Skeletal muscle satellite cell (primary cell): ENCODE results near the gene PAPPA2.

Experiments
- H3K27me3 ChIP-seq: 2 replicates; pipeline ENCODE4 v1.7.0; 2013; ENCODE audit warnings: low read length; ENCODE audit not compliant: control insufficient read depth, insufficient read depth
- H3K36me3 ChIP-seq: 2 replicates; pipeline ENCODE4 v1.7.0; 2013; ENCODE audit warnings: mild to moderate bottlenecking, control low read depth, low read length; ENCODE audit not compliant: insufficient read depth
- H3K4me1 ChIP-seq: 2 replicates; pipeline ENCODE4 v1.7.0; 2013; ENCODE audit warnings: low read length; ENCODE audit not compliant: control insufficient read depth, insufficient read depth
- H3K4me2 ChIP-seq: 2 replicates; pipeline ENCODE4 v1.7.0; 2013; ENCODE audit warnings: mild to moderate bottlenecking, low read length
- H3K4me3 ChIP-seq: 2 replicates; pipeline ENCODE4 v1.7.0; 2013; ENCODE audit warnings: low read length
- H3K9ac ChIP-seq: 2 replicates; pipeline ENCODE4 v1.7.0; 2013; ENCODE audit warnings: mild to moderate bottlenecking, low read depth, low read length, moderate library complexity
- H3K9me3 ChIP-seq: replicated peaks from 2 replicates; pipeline ENCODE4 v1.7.0; 2013; ENCODE audit warnings: mild to moderate bottlenecking, control low read depth, low read length

The PAPPA2 gene

GRCh38 chr1:176536588-176536987 lies 73.6 kb downstream of the PAPPA2 start:
- Histone ChIP-seq H3K4me3 (no peak overlapping the region), H3K9ac (no peak overlapping the region), H3K4me2 (no peak overlapping the region), H3K4me1 (no peaks in the 10 kb centered on the region), H3K36me3 (no peaks in the 10 kb centered on the region), H3K27me3 (no peaks in the 10 kb centered on the region), H3K9me3 (no peaks in the 10 kb centered on the region)

GRCh38 chr1:176539018-176539417 lies 76.0 kb downstream of the PAPPA2 start:
- no peaks in the 10 kb centered on the region for H3K4me1 ChIP-seq
- H3K4me2 ChIP-seq: no peak overlapping the region
- H3K9me3 ChIP-seq: no peaks in the 10 kb centered on the region
- no peak overlapping the region for H3K4me3 ChIP-seq
- H3K27me3 ChIP-seq: no peaks in the 10 kb centered on the region
- H3K36me3 ChIP-seq: no peaks in the 10 kb centered on the region
- no peak overlapping the region for H3K9ac ChIP-seq

- Histone ChIP-seq H3K27me3 (no peaks in the 10 kb centered on the region), H3K4me1 (no peaks in the 10 kb centered on the region), H3K4me2 (no peak overlapping the region), H3K4me3 (no peak overlapping the region), H3K36me3 (no peaks in the 10 kb centered on the region), H3K9ac (no peak overlapping the region), H3K9me3 (no peaks in the 10 kb centered on the region)
Observed at GRCh38 chr1:176540428-176540827, 77.5 kb downstream of the PAPPA2 start.

GRCh38 chr1:176541663-176542062 lies 78.7 kb downstream of the PAPPA2 start:
- Histone ChIP-seq H3K4me3 (no peak overlapping the region), H3K4me2 (no peak overlapping the region), H3K9me3 (no peaks in the 10 kb centered on the region), H3K27me3 (no peaks in the 10 kb centered on the region), H3K4me1 (no peaks in the 10 kb centered on the region), H3K9ac (no peak overlapping the region), H3K36me3 (no peaks in the 10 kb centered on the region)

- no peak overlapping the region for H3K4me3 ChIP-seq
- no peak overlapping the region for H3K4me2 ChIP-seq
- no peak overlapping the region for H3K9ac ChIP-seq
- H3K9me3 ChIP-seq: no peaks in the 10 kb centered on the region
- H3K36me3 ChIP-seq: no peaks in the 10 kb centered on the region
- no peaks in the 10 kb centered on the region for H3K4me1 ChIP-seq
- no peaks in the 10 kb centered on the region for H3K27me3 ChIP-seq
Observed at GRCh38 chr1:176542352-176542751, 79.4 kb downstream of the PAPPA2 start.

GRCh38 chr1:176543360-176544129 lies 80.6 kb downstream of the PAPPA2 start:
- no peaks in the 10 kb centered on the region for H3K36me3 ChIP-seq
- no peaks in the 10 kb centered on the region for H3K9me3 ChIP-seq
- H3K4me1 ChIP-seq: no peaks in the 10 kb centered on the region
- H3K4me2 ChIP-seq: no peak overlapping the region
- no peak overlapping the region for H3K9ac ChIP-seq
- no peak overlapping the region for H3K4me3 ChIP-seq
- no peaks in the 10 kb centered on the region for H3K27me3 ChIP-seq

GRCh38 chr1:176545034-176545639 lies 82.2 kb downstream of the PAPPA2 start:
- no peaks in the 10 kb centered on the region for H3K36me3 ChIP-seq
- no peak overlapping the region for H3K4me2 ChIP-seq
- H3K4me1 ChIP-seq: no peaks in the 10 kb centered on the region
- no peak overlapping the region for H3K9ac ChIP-seq
- H3K4me3 ChIP-seq: no peak overlapping the region
- peaks cover 3% of the 10 kb centered on the region for H3K27me3 ChIP-seq
- no peaks in the 10 kb centered on the region for H3K9me3 ChIP-seq

GRCh38 chr1:176546825-176547224 lies 83.8 kb downstream of the PAPPA2 start:
- H3K4me2 ChIP-seq: no peak overlapping the region
- no peaks in the 10 kb centered on the region for H3K36me3 ChIP-seq
- H3K4me1 ChIP-seq: no peaks in the 10 kb centered on the region
- H3K9ac ChIP-seq: no peak overlapping the region
- peaks cover 9% of the 10 kb centered on the region for H3K27me3 ChIP-seq
- no peaks in the 10 kb centered on the region for H3K9me3 ChIP-seq
- no peak overlapping the region for H3K4me3 ChIP-seq

GRCh38 chr1:176551146-176551545 lies 88.2 kb downstream of the PAPPA2 start:
- H3K9me3 ChIP-seq: no peaks in the 10 kb centered on the region
- H3K4me1 ChIP-seq: no peaks in the 10 kb centered on the region
- no peak overlapping the region for H3K9ac ChIP-seq
- H3K4me3 ChIP-seq: no peak overlapping the region
- H3K4me2 ChIP-seq: no peak overlapping the region
- peaks cover 44% of the 10 kb centered on the region for H3K27me3 ChIP-seq
- H3K36me3 ChIP-seq: no peaks in the 10 kb centered on the region

GRCh38 chr1:176552217-176552991 lies 89.4 kb downstream of the PAPPA2 start:
- Histone ChIP-seq H3K4me2 (no peak overlapping the region), H3K9ac (no peak overlapping the region), H3K36me3 (no peaks in the 10 kb centered on the region), H3K4me1 (no peaks in the 10 kb centered on the region), H3K4me3 (no peak overlapping the region), H3K9me3 (no peaks in the 10 kb centered on the region), H3K27me3 (peaks cover 47% of the 10 kb centered on the region)

- Histone ChIP-seq H3K4me1 (no peaks in the 10 kb centered on the region), H3K27me3 (peaks cover 51% of the 10 kb centered on the region), H3K4me3 (no peak overlapping the region), H3K9me3 (no peaks in the 10 kb centered on the region), H3K9ac (no peak overlapping the region), H3K36me3 (no peaks in the 10 kb centered on the region), H3K4me2 (no peak overlapping the region)
Observed at GRCh38 chr1:176552999-176553398, 90.0 kb downstream of the PAPPA2 start.
